HepG2 (cell line): Measurements from ENCODE around the gene RGL3. TPM values are rescaled to one million over a fixed set of nuclear protein-coding genes. Genes with fewer than 3 reads are reported as not detected.

Source experiments
- ARNT ChIP-seq: fragments of 450-650 bp; IDR thresholded peaks from 2 replicates; pipeline ENCODE4 v1.6.1; 2017
- DNMT1 ChIP-seq: sonication (generic); formaldehyde crosslinking; IDR thresholded peaks from 2 replicates; pipeline ENCODE4 v1.5.1; 2020; ENCODE audit warnings: mild to moderate bottlenecking, missing genetic modification reagents
- ELF1 ChIP-seq: sonication (generic); formaldehyde crosslinking; IDR thresholded peaks from 2 replicates; pipeline ENCODE4 v1.4.0; 2020; ENCODE audit warnings: missing genetic modification reagents
- GTF2F1 ChIP-seq: fragments of 150-350 bp; IDR thresholded peaks from 2 replicates; pipeline ENCODE4 v1.6.1; 2014; ENCODE audit warnings: low read length
- NFATC3 ChIP-seq: sonication (generic); formaldehyde crosslinking; IDR thresholded peaks from 2 replicates; pipeline ENCODE4 v1.5.1; 2020; ENCODE audit warnings: mild to moderate bottlenecking, missing genetic modification reagents
- PHF5A ChIP-seq: IDR thresholded peaks from one replicate; pipeline ENCODE4 v1.6.1; 2018; ENCODE audit warnings: low read depth, missing genetic modification reagents; ENCODE audit not compliant: unreplicated experiment
- RBM39 ChIP-seq: fragments of 200-400 bp; formaldehyde crosslinking; IDR thresholded peaks from one replicate; pipeline ENCODE4 v1.6.1; 2018; ENCODE audit warnings: antibody characterized with exemption, mild to moderate bottlenecking, low read depth, low read length; ENCODE audit not compliant: poor library complexity, severe bottlenecking
- SALL2 ChIP-seq: sonication (generic); formaldehyde crosslinking; IDR thresholded peaks from 2 replicates; pipeline ENCODE4 v1.8.1; 2023; ENCODE audit warnings: mild to moderate bottlenecking, missing genetic modification reagents, inconsistent platforms
- YY1 ChIP-seq: IDR thresholded peaks from 2 replicates; pipeline ENCODE4 v1.6.1; 2011; ENCODE audit warnings: low read length, low read depth, moderate library complexity, mild to moderate bottlenecking; ENCODE audit not compliant: insufficient read depth, insufficient replicate concordance
- ZMYM3 ChIP-seq: sonication (generic); formaldehyde crosslinking; IDR thresholded peaks from 2 replicates; pipeline ENCODE4 v1.5.1; 2020; ENCODE audit warnings: mild to moderate bottlenecking, missing genetic modification reagents
- ZNF343 ChIP-seq: sonication (generic); formaldehyde crosslinking; IDR thresholded peaks from 2 replicates; pipeline ENCODE4 v1.4.0; 2020; ENCODE audit warnings: mild to moderate bottlenecking, missing genetic modification reagents
- ZNF713 ChIP-seq: sonication (generic); formaldehyde crosslinking; IDR thresholded peaks from 2 replicates; pipeline ENCODE4 v1.4.0; 2020; ENCODE audit warnings: mild to moderate bottlenecking, missing genetic modification reagents
- ZNF768 ChIP-seq: sonication (generic); formaldehyde crosslinking; IDR thresholded peaks from 2 replicates; pipeline ENCODE4 v1.4.0; 2020; ENCODE audit warnings: missing genetic modification reagents
- ZNF816 ChIP-seq: sonication (generic); formaldehyde crosslinking; IDR thresholded peaks from 2 replicates; pipeline ENCODE4 v1.8.0; 2022; ENCODE audit warnings: missing genetic modification reagents, mild to moderate bottlenecking, borderline replicate concordance
- ZNF891 ChIP-seq: sonication (generic); formaldehyde crosslinking; IDR thresholded peaks from 2 replicates; pipeline ENCODE4 v1.5.0; 2020; ENCODE audit warnings: mild to moderate bottlenecking, missing genetic modification reagents
- ZSCAN29 ChIP-seq: sonication (generic); formaldehyde crosslinking; conservative IDR thresholded peaks from 2 replicates; pipeline ENCODE4 v1.4.0; 2020; ENCODE audit warnings: mild to moderate bottlenecking, missing genetic modification reagents
- ZSCAN31 ChIP-seq: sonication (generic); formaldehyde crosslinking; IDR thresholded peaks from 2 replicates; pipeline ENCODE4 v1.5.0; 2020; ENCODE audit warnings: low read depth, mild to moderate bottlenecking, missing genetic modification reagents
- polyA plus RNA-seq, 8 experiments: library from polyadenylated mRNA; depleted of rRNA in 3 of 8; stranded (reverse) in 7 of 8; unstranded in 1 of 8; fragments of >200 nt; fragmentation: Illumina TruSeq in 4 of 8; extraction: Trizol in 4 of 8; gene quantifications; 2 replicates each; pipeline versions ENCODE4 v1.2.1 to v1.2.3, GENCODE V29; 2011 to 2016; ENCODE audit warnings: low read depth in 4 of 8, missing spikeins in 1 of 8, mixed read lengths in 1 of 8; ENCODE audit not compliant: insufficient read depth in 1 of 8
- total RNA-seq, 5 experiments: library from RNA; depleted of rRNA; stranded (reverse); fragments of >200 nt; fragmentation: Illumina TruSeq; extraction: Trizol; gene quantifications; 2 replicates each; pipeline ENCODE4 v1.2.3, GENCODE V29; 2016; ENCODE audit warnings: low read depth in 1 of 5
- TF ChIP-seq, protein P1 (sequence below), 2 experiments: IDR thresholded peaks; 2 replicates each; pipeline ENCODE4 v1.6.1; 2011 to 2012; ENCODE audit warnings: low read length in 2 of 2, borderline replicate concordance in 1 of 2, low read depth in 1 of 2, mild to moderate bottlenecking in 1 of 2, moderate library complexity in 1 of 2
- TF ChIP-seq, protein P2 (sequence below): sonication (generic); formaldehyde crosslinking; IDR thresholded peaks from 2 replicates; pipeline ENCODE4 v1.4.0; 2020; ENCODE audit warnings: missing genetic modification reagents
- TF ChIP-seq, protein P3 (sequence below): sonication (generic); formaldehyde crosslinking; IDR thresholded peaks from 2 replicates; pipeline ENCODE4 v1.4.0; 2020; ENCODE audit warnings: low read depth, mild to moderate bottlenecking, missing genetic modification reagents
- TF ChIP-seq, protein P4 (sequence below): sonication (generic); formaldehyde crosslinking; IDR thresholded peaks from 2 replicates; pipeline ENCODE4 v1.8.0; 2022; ENCODE audit warnings: mild to moderate bottlenecking, missing genetic modification reagents; ENCODE audit not compliant: insufficient replicate concordance

RGL3 gene
- total and polyA plus RNA-seq, 2 of the 13 experiments (the other 11 are each of a cell fraction or from before 2014, with no cell fraction given): 4.2 to 7.6 TPM

DNA sequence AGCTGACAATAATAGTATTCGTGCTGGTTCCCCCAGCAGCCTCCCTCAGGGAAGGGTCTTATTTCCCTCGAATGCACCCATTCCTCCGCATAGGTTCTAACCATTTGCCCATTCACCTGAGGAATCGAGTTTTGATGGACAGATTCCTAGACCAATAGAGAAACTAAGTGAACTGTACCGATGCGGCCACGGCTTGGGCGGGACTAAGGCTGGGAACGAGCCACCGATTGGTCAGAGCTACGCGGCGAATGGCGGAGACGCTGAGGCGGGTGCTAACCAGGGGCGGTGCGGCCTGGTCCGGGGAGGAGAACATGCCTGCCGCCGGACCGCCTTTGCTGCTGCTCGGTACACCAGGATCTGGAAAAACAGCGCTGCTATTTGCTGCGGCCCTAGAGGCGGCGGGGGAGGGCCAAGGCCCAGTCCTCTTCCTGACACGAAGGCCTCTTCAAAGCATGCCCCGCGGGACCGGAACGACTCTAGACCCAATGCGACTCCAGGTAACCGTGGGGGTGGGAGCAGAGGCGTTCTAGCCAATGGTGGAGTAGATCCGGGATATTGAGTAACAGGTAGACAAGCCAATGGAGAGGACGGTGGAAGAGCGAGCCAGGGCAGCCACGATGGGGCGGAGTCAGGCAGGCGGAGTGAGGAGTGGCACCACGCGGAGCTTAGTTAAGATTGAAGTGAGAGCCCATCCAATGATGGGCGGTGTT is 44.5 kb downstream of the RGL3 start, which contains the start of gene SWSAP1 (continued):
- TF ChIP-seq, protein P1, sequence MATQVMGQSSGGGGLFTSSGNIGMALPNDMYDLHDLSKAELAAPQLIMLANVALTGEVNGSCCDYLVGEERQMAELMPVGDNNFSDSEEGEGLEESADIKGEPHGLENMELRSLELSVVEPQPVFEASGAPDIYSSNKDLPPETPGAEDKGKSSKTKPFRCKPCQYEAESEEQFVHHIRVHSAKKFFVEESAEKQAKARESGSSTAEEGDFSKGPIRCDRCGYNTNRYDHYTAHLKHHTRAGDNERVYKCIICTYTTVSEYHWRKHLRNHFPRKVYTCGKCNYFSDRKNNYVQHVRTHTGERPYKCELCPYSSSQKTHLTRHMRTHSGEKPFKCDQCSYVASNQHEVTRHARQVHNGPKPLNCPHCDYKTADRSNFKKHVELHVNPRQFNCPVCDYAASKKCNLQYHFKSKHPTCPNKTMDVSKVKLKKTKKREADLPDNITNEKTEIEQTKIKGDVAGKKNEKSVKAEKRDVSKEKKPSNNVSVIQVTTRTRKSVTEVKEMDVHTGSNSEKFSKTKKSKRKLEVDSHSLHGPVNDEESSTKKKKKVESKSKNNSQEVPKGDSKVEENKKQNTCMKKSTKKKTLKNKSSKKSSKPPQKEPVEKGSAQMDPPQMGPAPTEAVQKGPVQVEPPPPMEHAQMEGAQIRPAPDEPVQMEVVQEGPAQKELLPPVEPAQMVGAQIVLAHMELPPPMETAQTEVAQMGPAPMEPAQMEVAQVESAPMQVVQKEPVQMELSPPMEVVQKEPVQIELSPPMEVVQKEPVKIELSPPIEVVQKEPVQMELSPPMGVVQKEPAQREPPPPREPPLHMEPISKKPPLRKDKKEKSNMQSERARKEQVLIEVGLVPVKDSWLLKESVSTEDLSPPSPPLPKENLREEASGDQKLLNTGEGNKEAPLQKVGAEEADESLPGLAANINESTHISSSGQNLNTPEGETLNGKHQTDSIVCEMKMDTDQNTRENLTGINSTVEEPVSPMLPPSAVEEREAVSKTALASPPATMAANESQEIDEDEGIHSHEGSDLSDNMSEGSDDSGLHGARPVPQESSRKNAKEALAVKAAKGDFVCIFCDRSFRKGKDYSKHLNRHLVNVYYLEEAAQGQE (IDR thresholded peaks at IDR 0.05; ENCODE audit: borderline replicate concordance in 1 of 2, low read depth in 1 of 2, low read length in 2 of 2): 0 out of 4 replicates have a peak, but pooled peaks of 1 of the 2 experiments have one; percentile 32
- peak; percentile 49; the same call in 1 of the 2 replicates for TF ChIP-seq ZNF343 (CRISPR knock-in tag)
- no peak for TF ChIP-seq RBM39
- TF ChIP-seq NFATC3: 0 out of 2 replicates have a peak, but pooled peaks have one; percentile 83
- peak; percentile 83; the same call in 1 of the 2 replicates for TF ChIP-seq SALL2 (CRISPR knock-in tag)
- peak; percentile 37; the same call in 1 of the 2 replicates for TF ChIP-seq ZMYM3 (CRISPR knock-in tag)
- TF ChIP-seq, protein P2, sequence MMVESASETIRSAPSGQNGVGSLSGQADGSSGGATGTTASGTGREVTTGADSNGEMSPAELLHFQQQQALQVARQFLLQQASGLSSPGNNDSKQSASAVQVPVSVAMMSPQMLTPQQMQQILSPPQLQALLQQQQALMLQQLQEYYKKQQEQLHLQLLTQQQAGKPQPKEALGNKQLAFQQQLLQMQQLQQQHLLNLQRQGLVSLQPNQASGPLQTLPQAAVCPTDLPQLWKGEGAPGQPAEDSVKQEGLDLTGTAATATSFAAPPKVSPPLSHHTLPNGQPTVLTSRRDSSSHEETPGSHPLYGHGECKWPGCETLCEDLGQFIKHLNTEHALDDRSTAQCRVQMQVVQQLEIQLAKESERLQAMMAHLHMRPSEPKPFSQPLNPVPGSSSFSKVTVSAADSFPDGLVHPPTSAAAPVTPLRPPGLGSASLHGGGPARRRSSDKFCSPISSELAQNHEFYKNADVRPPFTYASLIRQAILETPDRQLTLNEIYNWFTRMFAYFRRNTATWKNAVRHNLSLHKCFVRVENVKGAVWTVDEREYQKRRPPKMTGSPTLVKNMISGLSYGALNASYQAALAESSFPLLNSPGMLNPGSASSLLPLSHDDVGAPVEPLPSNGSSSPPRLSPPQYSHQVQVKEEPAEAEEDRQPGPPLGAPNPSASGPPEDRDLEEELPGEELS (CRISPR knock-in tag): peak; percentile 24; the same call in 1 of the 2 replicates
- TF ChIP-seq ZSCAN29: no peak
- no peak for TF ChIP-seq ARNT
- peak; percentile 69; the same call in 1 of the 2 replicates for TF ChIP-seq ZSCAN31 (CRISPR knock-in tag)
- TF ChIP-seq PHF5A (CRISPR knock-in tag): no peak
- TF ChIP-seq ZNF816 (CRISPR knock-in tag): peak; percentile 19; the same call in 1 of the 2 replicates
- peak; percentile 78; the same call in 1 of the 2 replicates for TF ChIP-seq ZNF891 (CRISPR knock-in tag)
- no peak for TF ChIP-seq DNMT1
- TF ChIP-seq ZNF768 (CRISPR knock-in tag): peak; percentile 68; the same call in 1 of the 2 replicates
- 0 out of 2 replicates have a peak, but pooled peaks have one; percentile 56 for TF ChIP-seq ZNF713 (CRISPR knock-in tag)
- TF ChIP-seq, protein P3, sequence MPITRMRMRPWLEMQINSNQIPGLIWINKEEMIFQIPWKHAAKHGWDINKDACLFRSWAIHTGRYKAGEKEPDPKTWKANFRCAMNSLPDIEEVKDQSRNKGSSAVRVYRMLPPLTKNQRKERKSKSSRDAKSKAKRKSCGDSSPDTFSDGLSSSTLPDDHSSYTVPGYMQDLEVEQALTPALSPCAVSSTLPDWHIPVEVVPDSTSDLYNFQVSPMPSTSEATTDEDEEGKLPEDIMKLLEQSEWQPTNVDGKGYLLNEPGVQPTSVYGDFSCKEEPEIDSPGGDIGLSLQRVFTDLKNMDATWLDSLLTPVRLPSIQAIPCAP (CRISPR knock-in tag): no peak
- no peak for TF ChIP-seq GTF2F1
- TF ChIP-seq, protein P4, sequence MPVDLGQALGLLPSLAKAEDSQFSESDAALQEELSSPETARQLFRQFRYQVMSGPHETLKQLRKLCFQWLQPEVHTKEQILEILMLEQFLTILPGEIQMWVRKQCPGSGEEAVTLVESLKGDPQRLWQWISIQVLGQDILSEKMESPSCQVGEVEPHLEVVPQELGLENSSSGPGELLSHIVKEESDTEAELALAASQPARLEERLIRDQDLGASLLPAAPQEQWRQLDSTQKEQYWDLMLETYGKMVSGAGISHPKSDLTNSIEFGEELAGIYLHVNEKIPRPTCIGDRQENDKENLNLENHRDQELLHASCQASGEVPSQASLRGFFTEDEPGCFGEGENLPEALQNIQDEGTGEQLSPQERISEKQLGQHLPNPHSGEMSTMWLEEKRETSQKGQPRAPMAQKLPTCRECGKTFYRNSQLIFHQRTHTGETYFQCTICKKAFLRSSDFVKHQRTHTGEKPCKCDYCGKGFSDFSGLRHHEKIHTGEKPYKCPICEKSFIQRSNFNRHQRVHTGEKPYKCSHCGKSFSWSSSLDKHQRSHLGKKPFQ (CRISPR knock-in tag): peak; percentile 69
- peak; percentile 81 for TF ChIP-seq ELF1 (CRISPR knock-in tag)
- peak; percentile 86 for TF ChIP-seq YY1
